Pons (tissue), 1 donor: Measurements from ENCODE around the gene FBL.

Experiments
- DNase-seq: peaks from one replicate; pipeline ENCODE4 v3.0.0-alpha.2; 2016; ENCODE audit warnings: low spot score

Gene FBL

DNA sequence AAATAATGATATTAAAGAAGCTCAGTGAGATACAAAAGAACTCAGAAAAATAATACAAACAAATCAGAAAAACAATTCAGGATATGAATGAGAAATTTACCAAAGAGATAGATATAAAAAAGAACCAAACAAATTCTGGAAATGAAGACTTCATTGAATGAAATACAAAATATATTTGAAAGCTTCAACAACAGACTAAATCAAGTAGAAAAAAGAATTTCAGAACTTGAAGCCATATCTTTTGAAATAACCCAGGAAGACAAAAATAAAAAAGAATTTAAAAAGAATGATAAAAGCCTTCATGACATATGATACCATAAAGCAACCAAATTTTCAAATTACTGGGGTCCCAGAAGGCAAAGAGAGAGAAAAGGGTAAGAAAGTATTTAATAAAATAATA lies 57.9 kb downstream of the FBL start:
- DNase-seq = no peak
